Ureter (tissue), 1 donor: ENCODE data around the gene NDUFC2. TPM values are rescaled to one million over a fixed set of nuclear protein-coding genes. Genes with fewer than 3 reads are reported as not detected.
"Not testable (repeated sequence)": the region's sequence is repeated elsewhere in the genome, so short reads cannot be mapped to it uniquely, and the experiment has no call there.

Source experiments
- DNase-seq: peaks from one replicate; pipeline ENCODE4 v3.0.0-alpha.2; 2020; ENCODE audit warnings: low spot score
- total RNA-seq: library from RNA; stranded (reverse); gene quantifications from one replicate; pipeline ENCODE4 v1.2.4, GENCODE V29; 2023
- donor health status: DM: yes; HTN: yes; CAD: no.

Gene NDUFC2
- 146 TPM for total RNA-seq

- peak; percentile 82 for DNase-seq
Measured at GRCh38 chr11:78079232-78080083, at the start of gene NDUFC2. NDUFC2 (minus strand) TSS chr11:78079862; CDS start chr11:78079744, 118 bp downstream.

- DNase-seq = no peak
Measured at GRCh38 chr11:78127403-78127802, 47.7 kb upstream of the NDUFC2 start.

- DNase-seq = no peak
Measured at GRCh38 chr11:78112582-78113275, 33.1 kb upstream of the NDUFC2 start.

DNA sequence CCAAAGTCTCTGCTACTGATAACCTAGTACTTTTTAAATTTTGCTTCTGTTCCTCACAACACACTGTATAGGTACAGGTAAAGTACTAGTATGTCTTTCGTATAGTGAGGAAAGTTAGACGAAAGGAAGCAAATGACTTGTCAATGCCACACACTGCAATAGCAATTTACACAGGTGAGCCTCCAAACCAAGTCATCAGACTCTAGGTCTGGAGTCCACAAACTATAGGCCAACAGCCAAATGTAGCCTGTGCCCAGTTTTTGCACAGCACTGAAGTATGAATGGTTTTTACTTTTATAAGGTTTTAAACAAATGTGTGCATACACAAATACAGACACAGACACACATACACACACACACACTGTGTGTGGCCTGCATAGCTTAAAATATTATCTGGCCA, 31.6 kb upstream of the NDUFC2 start:
- no peak for DNase-seq

- DNase-seq = no peak
Measured at GRCh38 chr11:78110830-78111229, 31.2 kb upstream of the NDUFC2 start.

- DNase-seq = no peak
Measured at GRCh38 chr11:78110351-78110750, 30.7 kb upstream of the NDUFC2 start.

- DNase-seq = no peak
Measured at GRCh38 chr11:78109081-78110015, 29.7 kb upstream of the NDUFC2 start.

DNA sequence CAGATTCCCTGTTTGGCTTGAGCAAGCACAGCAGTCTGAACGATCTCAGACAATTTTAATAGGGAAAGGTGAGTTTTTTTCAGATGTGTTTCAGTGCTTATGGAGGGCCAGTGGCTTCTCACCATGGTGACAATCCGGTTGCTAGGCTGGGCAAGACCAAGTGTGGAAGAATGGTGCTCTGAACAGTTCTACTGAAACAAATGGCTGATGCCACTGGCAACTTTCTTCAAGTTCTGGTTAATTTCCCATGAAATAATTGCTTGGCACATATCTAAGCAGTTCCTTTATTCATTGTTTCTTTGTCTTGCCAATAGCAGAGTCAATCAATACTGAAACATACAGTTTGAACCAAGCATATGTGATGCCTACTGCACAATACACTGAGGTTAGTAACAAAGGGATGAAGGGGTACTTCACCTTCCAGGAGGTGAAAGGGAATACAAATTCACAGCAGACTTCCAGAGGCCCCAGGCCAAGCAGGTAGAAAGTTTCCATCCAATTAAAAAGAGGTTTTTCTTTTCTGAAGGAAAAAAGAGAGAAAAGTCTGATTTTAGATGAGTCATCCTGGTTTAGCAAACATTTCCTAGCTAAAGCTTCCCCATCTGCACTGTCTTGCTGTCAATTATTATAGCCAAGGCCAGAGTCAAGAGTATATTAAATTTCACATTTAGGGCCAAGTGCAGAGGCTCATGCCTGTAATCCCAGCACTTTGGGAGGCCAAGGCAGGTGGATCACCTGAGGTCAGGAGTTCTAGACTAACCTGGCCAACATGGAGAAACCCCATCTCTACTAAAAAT, 21.2 kb upstream of the NDUFC2 start:
- DNase-seq = no peak

GRCh38 chr11:78100261-78100660, 20.6 kb upstream of the NDUFC2 start:
- DNase-seq = no peak

- no peak for DNase-seq
Measured at GRCh38 chr11:78099666-78100065, 20.0 kb upstream of the NDUFC2 start.

DNA sequence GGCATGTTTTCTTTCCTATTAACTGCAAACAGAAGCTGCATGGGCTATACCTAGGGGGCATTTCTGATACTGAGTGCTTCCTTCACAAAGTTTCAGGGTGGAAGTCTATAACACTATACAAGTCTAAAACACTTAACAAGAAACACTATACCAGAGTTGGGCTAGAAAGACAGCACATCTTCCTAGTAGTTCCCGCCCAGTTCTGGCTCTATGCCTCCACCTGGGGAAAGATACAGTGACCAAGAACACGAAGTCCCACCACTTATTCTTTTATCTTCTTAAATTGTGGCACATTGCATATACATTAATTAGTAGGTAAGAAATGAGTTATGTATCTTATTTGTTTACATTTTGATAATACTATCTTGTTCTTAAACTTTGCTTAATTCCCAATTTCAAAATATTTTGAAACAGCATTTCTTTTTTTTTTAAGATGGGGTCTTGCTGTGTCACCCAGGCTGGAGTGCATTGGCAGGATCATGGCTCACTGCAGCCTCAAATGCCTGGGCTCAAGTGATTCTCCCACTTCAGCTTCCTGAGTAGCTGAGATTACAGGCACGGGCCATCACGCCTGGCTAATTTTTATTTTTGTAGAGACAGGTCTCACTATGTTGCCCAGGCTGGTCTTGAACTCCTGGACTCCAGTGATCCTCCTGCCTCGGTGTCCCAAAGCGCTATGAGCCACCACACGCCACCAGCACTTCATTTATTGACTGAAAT, 18.2 kb upstream of the NDUFC2 start:
- no peak for DNase-seq

DNA sequence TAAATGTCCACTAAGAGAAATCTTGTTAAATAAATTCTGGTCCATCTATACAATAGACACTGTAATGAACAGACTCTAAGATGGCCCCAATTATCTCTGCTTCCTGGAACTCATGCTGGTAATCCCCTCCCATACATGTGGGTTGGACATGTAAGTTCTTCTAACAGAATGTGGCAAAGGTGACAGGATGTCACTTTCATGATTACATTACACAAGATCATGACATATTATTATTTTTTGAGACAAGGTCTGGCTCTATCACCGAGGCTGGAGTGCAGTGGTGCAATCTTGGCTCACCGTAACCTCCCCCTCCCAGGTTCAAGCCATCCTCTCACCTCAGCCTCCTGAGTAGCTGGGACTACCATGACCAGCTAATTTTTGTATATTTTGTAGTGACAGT, 14.6 kb upstream of the NDUFC2 start:
- DNase-seq = no peak

DNA sequence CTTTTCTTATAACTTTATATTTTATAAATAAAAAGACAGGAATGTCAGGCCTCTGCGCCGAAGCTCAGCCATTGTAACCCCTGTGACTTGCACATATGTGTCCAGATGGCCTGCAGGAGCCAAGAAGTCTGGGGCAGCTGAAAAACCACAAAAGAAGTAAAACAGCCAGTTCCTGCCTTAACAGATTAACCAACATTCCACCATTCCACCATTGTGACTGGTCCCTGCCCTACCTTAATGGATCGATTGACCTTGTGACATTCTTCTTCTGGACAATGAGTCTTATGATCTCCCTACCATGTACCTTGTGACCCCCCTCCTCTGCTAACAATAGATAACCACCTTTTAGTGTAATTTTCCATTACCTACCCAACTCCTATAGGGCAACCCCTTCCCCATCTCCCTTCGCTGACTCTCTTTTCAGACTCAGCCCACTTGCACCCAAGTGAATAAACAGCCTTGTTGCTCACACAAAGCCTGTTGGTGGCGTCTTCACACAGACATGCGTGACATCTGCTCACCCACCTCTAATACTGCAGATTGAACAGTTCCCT, 6.9 kb upstream of the NDUFC2 start:
- DNase-seq = not testable (repeated sequence)

DNA sequence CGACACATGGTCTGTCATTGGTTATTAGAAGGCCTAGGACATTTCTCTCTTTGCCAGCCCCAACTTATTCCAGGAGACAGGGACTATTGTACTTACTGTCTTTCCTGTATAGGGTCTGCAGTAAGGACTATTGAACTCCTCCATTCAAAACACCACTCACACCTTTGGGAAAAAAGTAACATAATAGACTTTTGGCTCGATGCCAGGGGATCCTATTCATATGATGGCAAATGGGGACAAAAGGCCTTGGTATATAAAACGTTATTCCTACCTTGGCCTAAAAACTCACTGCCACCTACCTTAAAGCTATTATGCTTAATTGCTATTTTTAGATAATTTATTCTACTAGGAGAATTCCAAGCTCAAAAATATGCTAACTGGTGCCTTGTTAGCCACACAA, 6.3 kb upstream of the NDUFC2 start:
- DNase-seq = no peak

DNA sequence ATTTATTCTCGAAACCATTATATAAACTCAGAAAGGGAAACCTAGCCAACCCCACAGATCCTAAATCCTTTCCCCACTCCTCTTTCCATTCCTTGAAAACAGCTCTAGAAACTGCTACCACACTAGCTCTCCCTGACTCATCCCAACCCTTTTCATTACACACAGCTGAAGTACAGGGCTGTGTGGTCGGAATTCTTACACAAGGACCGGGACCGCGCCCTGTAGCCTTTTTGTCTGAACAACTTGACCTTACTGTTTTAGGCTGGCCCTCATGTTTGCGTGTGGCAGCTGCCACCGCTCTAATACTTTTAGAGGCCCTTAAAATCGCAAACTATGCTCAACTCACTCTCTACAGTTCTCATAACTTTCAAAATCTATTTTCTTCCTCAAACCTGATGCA, 4.8 kb upstream of the NDUFC2 start:
- not testable (repeated sequence) for DNase-seq

DNA sequence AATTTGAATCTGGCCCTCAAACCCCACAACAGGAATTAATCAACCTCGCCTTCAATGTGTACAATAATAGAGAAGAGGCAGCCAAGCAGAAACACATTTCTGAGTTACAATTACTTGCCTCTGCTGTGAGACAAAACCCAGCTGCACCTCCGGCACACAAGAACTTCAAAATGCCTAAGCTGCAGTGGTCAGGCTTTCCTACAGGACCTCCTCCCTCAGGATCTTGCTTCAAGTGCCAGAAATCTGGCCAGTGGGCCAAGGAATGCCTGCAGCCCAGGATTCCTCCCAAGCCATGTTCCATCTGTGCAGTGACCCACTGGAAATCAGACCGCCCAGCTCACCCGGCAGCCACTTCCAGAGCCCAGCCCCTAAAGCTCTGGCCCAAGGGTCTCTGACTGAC, 3.4 kb upstream of the NDUFC2 start:
- no peak for DNase-seq

DNA sequence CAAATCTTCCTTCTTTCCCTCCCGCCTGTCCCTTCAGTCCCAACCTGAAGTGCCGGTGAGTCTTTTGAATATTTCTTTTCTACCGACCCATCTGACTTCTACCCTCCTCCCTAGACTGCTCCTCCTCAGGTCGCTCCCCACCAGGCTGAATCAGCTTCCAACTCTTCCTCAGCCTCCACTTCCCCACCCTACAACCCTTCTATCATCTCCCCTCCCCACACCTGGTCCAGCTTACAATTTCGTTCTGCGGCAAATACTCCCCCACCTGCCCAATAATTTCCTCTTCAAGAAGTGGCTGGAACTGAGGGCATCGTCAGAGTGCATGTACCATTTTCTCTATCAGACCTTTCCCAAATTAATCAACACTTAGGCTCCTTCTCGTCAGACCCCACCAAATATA, 2.5 kb upstream of the NDUFC2 start:
- DNase-seq = no peak

DNA sequence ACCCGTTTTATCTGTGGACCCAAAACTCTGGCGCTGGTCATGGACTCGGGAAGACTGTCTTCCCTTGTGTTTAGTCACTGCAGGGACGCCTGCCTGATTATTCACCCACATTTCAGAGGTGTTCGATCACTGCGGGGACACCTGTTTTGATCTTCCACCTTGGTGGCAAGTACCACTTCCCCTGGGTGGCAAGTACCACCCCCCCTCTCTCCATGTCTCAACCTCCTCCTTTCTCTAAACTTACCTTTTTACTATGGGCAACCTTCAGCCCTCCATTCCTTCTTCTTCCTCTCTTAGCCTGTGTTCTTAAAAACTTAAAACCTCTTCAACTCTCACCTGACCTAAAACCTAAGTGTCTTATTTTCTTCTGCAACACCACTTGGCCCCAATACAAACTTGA, 1.9 kb upstream of the NDUFC2 start:
- DNase-seq = no peak

DNA sequence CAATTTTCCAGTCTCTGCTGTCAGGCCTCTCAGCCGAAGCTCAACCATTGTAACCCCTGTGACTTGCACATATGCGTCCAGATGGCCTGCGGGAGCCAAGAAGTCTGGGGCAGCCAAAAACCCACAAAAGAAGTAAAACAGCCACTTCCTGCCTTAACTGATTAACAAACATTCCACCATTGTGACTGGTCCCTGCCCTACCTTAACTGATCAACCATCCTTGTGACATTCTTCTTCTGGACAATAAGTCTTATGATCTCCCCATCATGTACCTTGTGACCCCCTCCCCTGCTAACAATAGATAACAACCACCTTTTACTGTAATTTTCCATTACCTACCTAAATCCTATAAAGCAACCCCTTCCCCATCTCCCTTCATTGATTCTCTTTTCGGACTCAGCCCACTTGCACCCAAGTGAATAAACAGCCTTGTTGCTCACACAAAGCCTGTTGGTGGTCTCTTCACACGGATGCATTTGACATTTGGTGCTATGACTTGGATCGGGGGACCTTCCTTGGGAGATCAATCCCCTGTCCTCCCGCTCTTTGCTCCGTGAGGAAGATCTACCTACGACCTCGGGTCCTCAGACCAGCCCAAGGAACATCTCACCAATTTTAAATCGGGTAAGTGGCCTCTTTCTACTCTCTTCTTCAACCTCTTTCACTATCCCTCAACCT, 1.3 kb upstream of the NDUFC2 start:
- DNase-seq = no peak
